Amniotic epithelial cell (primary cell): ENCODE measurements around the gene TXLNG.

ENCODE experiments used
- DNase-seq: peaks from one replicate; pipeline ENCODE4 v3.0.0-alpha.2; 2010; ENCODE audit warnings: low read depth

The TXLNG gene

DNA sequence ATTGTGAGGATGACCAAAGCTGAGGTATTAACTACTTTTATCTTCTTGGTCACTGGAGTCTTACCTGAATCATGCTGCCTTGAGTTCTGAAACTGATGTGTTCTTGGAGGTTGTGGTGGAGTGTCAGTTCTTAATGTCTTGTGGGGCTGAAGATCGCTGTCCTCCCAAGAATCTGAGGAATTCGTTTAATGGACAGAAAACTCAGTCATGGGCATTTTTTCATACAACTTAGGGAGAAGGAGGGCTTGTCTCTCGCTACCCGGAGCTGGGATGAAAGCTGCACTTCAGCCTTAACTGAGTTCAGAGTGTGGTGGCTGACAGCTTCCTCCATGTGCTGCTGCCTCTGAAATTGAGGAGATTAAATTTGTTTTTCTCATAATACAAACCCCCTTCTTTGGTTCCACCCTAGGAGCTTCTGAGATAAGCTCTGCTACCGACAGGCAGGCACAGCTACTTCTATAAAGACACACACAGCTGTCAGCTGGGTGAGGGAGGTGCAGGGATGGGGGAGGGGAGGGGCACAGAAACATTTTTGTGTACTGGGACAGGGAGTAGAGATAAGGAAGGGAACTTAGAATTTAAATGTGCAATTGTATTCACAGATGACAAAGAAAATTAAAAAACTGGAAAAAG, 53.1 kb downstream of the TXLNG start:
- DNase-seq, result peak; percentile 49

DNA sequence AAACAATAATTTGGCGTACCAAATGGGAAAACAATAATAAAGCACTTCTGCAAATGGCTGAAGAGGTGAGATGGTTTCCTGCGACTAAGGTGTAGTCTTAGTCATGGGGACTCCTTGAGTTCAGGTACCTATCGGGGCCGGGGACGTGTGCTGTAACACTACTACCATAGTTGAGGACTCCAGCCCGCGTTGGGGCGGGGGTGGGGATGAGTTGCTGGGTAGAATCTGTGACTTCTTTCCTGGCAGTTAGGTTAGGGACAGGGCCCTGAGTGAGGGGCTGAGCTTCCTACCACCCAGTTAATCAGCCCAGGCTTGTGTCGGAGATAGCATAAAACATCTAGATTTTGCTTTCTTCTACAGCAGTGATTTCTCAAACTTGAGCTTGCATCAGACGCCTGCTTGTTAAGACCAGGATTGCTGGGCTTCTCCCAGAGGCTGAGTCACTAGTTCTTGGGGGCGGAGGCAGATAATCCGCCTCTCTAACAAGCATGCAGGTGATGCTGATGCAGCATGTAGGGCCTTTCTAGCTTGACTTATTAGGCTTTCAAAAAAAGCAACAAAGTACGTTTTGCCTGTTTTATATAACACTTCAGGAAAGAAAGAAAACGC, 53.7 kb downstream of the TXLNG start:
- peak; percentile 95 for DNase-seq

DNA sequence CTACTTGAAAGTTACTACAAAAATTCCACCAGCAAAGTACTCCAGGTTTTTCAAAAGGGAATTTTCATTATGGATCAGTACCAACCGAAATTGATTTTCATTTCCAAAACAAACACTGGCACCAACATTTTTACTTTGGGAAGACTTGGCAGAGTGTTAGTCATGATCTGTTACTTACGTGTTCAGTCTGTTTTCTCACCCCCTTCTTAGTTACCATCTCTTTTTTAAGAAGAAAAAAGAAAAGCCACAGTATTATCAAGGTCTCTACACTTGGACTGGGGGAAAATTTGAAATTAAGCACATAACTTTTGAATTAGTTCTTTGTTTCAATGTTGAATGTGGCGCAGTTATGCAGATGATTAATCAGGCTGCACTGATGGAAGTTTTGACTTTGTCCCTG, 56.4 kb downstream of the TXLNG start:
- DNase-seq, result no peak

DNA sequence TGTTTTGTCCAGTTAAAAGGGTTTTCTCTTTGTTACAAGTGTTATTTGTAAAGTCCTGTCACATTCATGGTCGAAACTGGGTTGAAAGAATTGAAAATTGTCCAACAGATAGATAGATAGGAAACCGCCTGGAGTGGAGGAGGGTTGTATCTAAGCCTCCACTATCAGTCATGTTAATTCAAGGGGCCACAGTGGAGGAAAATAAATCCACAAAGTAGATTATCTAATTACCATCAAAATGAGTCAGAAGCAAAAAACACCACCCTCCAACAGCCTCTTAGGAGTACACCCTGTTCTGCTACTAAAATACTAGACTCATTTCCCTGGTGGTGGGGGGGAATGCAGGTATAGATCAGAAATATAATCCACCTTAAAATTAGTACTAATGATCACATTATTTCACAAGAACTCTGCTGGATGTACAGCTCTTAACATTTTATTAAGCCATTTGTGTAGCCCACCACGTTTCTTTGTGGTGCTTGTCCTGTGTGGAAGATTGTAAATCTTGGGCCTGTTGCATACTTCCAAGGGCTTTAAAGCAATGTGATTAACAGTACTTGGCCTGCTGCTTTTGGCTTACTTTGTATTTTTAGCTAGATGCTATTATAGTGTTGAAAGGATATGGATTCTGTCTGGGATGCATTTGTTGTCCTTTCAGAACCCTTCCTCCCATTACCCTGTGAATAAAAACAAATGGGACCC, 57.1 kb downstream of the TXLNG start:
- DNase-seq, result peak; percentile 75

DNA sequence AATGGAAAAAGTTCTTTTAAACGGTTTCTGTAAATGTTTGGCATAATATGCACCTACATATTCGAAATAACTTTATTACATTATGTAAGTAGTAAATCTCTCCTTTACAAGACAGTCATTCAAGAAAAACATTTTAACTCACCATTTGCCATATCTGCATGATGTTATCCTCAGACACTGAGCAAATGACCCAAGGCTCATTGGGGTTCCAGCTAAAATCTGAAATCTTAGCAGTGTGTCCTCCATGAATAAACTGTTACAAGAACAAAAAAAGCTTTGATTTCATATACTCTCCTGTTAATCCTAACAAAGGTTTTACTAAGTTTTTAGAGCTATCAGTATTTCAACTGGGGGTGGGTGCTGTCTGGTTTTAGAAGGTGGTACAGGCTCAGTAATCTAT, 59.4 kb downstream of the TXLNG start:
- DNase-seq, result no peak

DNA sequence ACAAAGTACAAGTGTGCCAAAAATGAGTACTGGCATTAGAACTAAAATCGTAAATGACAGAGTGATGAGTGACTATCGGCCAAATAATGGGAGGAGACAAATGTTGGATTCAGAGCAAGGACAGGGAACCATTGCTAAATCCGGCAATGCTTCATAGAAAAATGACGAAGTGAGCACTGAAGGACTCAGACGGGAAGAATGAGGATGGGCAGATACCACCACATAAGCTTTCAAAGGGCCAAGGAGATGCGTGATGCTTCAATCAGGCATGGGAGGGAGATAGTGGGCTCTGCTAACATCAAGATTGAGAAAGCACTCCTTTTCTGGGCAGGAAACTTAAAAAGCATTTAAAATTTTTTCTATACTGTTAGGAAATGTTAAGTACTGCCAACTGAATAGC, 62.3 kb downstream of the TXLNG start:
- DNase-seq, result peak; percentile 86

DNA sequence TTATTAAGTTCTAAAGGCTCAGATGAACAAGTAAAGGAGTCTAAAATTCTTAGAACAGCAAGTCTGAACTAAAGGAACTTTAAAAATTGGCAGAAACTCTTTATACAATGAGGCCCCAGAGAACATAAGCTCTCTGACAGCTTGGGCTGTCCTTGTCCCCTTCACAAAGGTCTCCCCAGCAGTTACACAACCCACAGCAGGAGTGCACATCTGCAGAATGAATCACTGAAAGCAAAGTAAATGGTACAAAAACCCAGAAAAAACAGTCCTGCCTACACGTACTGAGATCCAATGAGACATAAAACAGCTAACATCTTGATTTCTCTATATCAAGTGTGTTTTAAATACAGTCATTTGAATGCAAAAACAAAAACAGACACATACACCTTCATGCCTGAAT, 65.2 kb downstream of the TXLNG start:
- DNase-seq, result peak; percentile 48

DNA sequence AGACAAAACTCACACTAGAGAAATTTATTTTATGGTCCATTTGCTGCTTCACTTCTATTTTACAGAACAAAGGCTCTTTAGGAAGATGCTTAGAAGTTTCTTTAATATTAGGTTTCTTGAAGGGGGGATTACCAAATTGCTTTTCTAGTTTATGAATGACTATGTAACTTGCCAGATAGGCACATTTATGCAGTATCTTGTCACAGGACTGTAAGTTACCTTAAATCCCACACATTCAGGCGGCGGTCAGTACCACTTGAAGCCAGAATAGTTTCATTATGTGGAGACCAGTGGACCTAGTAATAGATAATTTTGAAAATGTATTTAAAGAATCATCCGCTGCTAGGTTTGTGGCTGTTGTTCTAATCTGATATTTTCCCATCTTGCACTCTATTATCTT, 65.6 kb downstream of the TXLNG start:
- no peak for DNase-seq

DNA sequence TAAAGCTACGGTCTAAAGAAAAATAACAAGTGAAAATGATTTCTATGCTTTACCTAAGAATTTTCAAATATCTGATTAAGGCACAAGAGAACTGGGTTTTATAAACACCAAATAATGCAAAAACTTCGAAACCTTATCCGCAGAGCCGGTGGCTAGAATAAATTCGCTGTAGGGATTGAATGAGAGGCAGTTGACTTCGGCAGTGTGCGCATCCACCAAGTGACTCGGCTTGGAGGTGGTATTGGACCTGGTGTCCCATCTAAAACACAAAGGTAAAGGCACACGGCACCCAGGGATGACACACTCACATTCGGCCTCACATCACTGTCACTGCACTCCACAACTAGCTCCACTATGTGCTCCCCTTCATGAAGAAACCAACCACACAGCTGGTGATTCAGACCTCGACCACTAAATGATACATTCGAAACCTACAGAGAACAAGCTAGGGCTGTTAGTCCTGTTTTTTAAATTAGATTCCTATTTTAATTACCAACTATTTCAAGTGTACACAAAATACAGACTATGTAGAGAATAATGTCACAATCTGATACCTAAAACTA, 66.4 kb downstream of the TXLNG start:
- no peak for DNase-seq

DNA sequence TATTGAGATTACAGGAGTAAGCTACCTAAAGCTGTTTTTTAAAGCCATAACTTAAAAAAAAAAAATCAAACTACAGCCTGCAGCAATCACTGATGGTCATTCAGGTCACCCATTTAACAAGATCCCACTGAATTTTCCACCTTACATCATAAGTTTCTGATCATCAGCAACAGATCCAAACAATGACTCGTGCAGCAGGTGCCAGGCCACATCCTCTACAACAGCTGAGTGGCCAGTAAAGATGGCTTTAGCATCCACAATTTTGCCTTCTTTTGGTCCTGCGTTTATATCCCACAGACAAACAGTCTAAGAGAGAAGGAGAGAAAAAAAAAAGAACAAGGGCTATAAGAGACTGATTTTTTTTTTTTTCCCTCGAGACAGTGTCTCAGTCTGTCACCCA, 67.3 kb downstream of the TXLNG start:
- DNase-seq, result no peak

DNA sequence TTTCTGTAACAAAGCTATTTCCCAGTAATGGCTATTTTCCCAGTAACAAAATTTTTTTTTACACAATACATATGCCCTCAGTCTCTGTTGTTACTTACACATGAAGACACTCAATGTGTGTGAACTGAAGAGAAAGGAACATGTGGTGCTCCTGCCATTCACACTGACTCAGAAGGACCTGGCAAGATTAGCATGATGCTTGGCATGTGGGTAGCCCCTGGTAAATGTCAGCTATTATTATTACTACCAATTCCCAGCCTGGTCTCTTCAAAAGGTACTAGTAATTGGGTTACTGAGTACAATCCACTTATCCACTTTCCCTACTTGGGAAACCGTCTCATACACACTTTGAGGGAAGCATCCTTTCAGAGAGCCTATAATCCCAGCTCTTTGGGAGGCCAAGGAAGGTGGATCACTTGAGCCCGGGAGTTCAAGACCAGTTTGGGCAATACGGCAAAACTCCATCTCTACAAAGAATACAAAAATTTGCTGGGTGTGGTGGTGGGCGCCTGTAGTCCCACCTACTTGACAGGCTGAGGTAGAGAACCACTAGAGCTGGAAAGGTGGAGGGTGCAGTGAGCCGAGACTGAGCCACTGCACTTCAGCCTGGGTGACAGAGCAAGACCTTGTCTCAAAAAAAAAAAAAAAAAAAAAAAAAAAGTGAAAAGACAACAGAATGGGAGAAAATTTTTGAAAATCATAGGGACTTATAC, 69.3 kb downstream of the TXLNG start:
- no peak for DNase-seq

DNA sequence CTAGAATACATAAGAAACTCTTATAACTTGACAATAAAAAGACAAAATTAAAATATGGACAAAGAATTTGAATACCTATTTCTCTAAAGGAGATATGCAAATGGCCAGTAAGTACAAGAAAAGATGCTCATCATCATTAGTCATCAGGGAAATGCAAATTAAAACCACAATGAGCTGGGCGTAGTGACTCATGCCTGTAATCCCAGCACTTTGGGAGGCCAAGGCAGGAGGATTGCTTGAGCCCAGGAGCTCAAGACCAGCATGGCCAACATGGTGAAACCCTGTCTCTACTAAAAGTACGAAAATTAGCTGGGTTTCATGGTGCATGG, 69.8 kb downstream of the TXLNG start:
- DNase-seq, result peak; percentile 72

DNA sequence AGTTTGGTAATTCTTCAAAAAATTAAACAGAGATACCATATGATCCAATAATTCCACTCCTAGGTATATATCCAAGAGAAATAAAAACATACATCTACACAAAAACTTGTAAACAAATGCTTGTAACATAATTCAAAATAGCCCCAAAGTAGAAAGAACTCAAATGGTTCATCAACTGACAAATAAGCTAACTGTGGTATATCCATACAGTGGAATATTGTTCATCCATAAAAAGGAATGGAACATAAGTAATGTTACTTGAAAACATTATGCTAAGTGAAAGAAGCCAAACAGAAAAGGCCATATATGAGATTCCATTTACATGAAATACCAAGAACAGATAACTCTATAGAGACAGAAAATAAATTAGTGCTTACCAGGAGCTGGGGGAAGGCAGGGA, 70.5 kb downstream of the TXLNG start:
- DNase-seq, result no peak

DNA sequence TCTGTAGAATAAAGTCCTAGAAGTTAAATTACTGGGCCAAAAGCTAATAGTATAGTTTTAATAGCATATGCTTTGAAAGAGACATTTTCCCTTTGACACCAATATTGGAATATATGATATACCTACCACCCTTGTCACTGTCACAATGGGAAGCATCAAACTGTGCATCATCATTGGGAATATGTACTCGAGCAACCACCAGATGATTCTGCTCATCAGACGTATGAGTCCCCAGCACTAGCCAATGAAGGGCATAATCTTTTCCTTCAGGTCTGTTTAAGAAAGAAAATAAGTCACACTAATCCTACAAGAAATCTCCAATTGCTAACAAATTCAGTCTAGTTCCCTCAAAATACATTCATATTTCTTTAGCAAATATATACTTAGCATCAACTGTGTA, 76.6 kb downstream of the TXLNG start:
- DNase-seq, result no peak

DNA sequence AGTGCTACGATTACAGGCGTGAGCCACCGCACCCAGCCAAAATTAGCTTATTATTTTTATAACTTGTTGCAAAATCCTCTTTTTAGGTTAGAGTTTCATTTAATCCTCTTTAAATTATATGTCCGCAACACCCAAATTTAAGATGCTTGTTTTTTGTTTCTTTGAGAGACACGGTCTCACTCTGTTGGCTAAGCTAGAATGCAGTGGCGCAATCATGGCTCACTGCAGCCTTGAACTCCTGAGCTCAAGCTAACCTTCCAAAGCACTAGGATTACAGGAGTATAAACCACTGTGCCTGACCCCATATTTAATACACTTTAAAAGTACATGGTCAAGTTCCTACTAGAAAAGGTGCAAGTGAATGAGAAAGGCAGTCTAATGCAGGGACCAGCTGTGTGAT, 81.7 kb downstream of the TXLNG start:
- DNase-seq, result peak; percentile 38

DNA sequence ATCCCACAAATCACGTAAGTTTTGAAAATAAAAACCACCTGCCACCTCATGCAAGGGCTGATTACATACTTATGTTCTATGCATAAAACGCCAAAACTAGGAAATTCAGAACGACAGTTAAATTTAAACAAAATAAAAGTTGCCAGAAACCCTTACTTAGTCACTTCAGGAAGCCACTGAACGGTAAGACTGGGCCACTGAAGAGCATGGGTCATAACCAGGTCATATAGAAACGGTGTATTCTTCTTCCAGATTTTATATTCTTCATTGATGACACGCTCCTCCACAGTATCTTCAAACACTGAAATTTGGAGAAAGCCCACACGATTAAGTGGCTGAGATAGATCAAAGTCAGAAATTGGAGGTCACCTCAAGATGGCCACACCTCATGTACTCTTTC, 82.7 kb downstream of the TXLNG start:
- no peak for DNase-seq

DNA sequence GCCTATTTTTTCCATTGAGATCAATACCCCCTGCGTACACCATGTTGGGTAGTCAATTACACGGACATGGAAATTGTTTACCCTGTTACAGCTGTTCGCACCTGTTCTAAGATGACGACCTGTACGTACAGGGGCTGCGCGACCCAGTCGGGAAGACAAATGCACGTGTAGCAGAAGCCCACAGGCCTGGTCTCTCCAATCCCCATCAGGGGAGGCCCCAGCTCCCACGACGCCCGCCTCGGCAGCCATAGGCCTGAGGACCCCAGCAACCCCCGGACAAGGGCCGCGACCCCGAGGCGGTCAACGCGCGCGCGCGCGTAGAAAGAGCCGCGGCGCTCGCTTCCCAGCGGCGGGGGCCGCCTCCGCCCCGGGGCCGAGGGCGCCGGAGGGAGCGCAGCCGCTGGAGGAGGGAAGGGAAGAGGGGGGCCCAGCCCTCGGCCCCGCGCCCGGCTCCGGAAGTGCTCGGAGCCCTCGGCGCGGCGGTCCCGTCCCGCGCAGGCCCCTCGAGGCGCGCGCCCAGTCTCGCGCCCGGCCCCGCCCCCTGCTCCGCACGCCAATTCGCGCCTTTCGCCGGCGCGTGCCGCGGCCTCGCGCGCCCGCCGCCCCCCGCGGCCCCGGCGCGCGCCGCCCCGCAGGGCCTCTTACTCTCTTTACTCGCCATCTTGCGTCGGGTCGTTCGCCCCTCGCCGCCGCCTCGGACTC, 83.3 kb downstream of the TXLNG start:
- DNase-seq, result peak; percentile 10

DNA sequence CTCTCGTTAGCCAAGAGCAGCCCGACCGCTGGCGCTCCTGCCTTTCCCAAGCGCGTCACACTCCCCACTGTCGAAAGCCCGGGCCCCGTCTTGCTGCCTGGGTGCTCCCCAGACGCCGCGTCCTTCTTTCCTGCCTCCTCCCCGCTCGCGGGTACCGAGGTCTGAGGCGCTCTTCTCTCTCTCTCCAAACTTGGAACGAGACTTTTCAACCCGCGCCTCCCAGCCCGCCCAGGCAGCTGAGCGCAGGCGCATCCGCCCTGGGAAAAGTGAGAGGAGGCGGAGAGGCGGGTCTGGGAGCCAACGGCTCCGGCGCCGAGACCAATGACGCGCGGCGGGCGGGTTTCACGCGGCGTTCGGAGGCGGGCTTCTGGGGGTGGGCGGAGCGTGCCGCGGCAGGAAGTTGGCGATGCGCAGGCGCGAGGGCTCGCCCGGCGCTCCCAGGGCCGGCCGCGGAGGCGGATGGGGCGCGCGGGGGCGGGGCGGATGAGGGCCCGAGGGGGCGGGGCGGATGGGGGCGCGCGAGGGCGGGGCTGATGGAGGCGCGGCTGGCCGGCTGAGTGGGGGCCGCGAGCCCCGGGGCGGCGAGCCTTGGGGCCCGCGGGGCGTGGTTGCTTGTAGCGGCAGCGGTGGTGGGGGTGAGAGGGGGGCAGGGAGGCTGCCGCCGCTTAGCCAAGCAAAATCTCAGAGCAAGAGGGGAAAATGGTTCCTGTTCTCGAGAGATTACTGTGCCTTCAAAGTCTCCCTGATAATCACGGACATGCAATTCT, 84.0 kb downstream of the TXLNG start, which contains the start of gene RBBP7:
TSS of gene RBBP7 (minus strand) at position 268 of the 767 bp plus-strand sequence. CDS start 309 bp downstream, outside the sequence.
- DNase-seq, result peak; percentile 81

DNA sequence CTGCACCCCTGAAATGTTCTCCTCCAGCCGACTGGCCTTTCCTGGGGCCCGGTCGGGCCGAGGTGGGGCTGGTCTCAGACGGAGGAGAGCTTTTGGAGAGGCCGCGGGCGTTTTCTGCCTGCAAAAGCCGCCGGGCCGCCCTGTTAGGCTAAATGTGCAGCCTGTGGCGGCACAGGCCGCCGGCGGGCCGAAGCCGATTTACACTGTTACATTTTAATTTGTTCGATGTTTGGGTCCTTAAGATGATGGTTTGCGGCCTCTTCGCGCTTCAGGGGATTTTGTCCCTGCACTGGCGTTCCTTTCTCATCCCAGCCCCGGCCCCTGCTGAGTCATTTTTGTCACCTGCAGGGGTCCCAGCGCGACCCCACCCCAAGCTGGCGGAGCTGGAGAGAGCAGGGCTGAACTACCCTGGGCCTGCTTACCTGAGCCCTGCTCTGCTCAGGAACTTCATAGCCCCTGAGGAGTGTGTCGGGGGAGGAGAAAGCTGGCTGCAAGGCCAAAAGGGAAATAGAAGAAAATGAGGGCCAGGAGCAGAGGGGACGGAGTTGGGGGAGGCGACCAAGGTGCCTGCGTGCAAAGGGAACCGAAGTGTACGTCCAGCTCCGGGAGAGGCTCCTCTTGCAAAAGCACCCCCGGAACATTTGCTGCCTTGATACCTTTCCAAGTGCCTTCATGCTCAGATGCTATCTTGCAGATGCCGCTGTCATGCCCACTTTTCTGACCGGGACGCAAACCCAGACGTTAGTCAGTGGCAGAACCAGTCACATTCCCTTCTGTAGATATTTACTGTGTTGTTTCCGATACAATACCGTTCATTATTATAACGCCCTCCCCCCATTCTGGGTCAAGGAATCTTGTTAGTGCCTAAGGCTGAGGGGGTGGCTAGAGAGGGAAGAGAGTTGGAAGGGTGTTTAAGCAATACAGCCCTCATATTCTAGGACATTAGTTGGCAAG, 84.9 kb downstream of the TXLNG start:
- DNase-seq, result no peak

DNA sequence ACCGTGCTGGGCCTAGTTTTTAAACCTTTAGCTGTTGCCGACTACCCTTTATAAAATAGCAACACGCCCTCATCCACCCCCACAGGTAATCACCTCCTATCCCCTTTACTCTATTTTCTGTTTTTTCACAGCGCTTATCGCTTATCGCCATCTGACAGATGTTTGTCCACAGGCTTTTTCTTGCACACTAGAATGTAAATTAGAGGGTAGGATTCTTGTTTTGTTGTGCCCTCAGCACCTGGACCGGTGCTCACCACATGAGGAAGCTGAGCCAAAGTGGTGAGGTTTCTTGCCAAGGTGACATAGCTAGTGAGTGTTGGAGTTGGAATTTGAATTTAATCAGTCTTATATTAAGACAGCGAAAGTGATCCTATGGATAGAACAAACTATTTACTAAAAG, 86.8 kb downstream of the TXLNG start:
- DNase-seq, result no peak
